ENCODE measurements around the gene ZBTB8A.
"Not testable (repeated sequence)": the region's sequence is repeated elsewhere in the genome, so short reads cannot be mapped to it uniquely, and the experiment has no call there.

ZBTB8A gene

GRCh38 chr1:32521165-32521564 lies 18.1 kb upstream of the ZBTB8A start:
- Mint-ChIP-seq H3K27ac (no peak overlapping the region), H3K27me3 (peaks cover 4% of the 10 kb centered on the region), H3K36me3 (ENCODE audit: low read depth) (no peaks in the 10 kb centered on the region), H3K4me1 (ENCODE audit: low read depth) (peaks cover 10% of the 10 kb centered on the region), H3K4me3 (peak overlapping the region; percentile 69), H3K9me3 (no peaks in the 10 kb centered on the region)

- Mint-ChIP-seq H3K36me3 (ENCODE audit: low read depth) (no peaks in the 10 kb centered on the region), H3K27ac (no peak overlapping the region), H3K27me3 (peaks cover 4% of the 10 kb centered on the region), H3K4me1 (ENCODE audit: low read depth) (peaks cover 10% of the 10 kb centered on the region), H3K9me3 (no peaks in the 10 kb centered on the region), H3K4me3 (no peak overlapping the region)
These were observed 14.2 kb upstream of the ZBTB8A start for GRCh38 chr1:32525053-32525452.

- Mint-ChIP-seq H3K4me3 (no peak overlapping the region), H3K27me3 (peaks cover 4% of the 10 kb centered on the region), H3K36me3 (ENCODE audit: low read depth) (no peaks in the 10 kb centered on the region), H3K4me1 (ENCODE audit: low read depth) (peaks cover 10% of the 10 kb centered on the region), H3K9me3 (no peaks in the 10 kb centered on the region), H3K27ac (no peak overlapping the region)
These were observed 13.4 kb upstream of the ZBTB8A start for GRCh38 chr1:32525661-32526444.

- H3K27me3 Mint-ChIP-seq; H3K27ac Mint-ChIP-seq; H3K36me3 Mint-ChIP-seq (ENCODE audit: low read depth); H3K9me3 Mint-ChIP-seq; H3K4me1 Mint-ChIP-seq (ENCODE audit: low read depth); H3K4me3 Mint-ChIP-seq: not testable (repeated sequence)
These were observed 10.7 kb upstream of the ZBTB8A start for GRCh38 chr1:32528550-32528949.

- H3K9me3 Mint-ChIP-seq = no peaks in the 10 kb centered on the region
- no peak overlapping the region for H3K27ac Mint-ChIP-seq
- H3K27me3 Mint-ChIP-seq = peaks cover 40% of the 10 kb centered on the region
- H3K4me1 Mint-ChIP-seq (ENCODE audit: low read depth) = no peaks in the 10 kb centered on the region
- no peak overlapping the region for H3K4me3 Mint-ChIP-seq
- no peaks in the 10 kb centered on the region for H3K36me3 Mint-ChIP-seq (ENCODE audit: low read depth)
These were observed 5.4 kb upstream of the ZBTB8A start for GRCh38 chr1:32533792-32534327.

DNA sequence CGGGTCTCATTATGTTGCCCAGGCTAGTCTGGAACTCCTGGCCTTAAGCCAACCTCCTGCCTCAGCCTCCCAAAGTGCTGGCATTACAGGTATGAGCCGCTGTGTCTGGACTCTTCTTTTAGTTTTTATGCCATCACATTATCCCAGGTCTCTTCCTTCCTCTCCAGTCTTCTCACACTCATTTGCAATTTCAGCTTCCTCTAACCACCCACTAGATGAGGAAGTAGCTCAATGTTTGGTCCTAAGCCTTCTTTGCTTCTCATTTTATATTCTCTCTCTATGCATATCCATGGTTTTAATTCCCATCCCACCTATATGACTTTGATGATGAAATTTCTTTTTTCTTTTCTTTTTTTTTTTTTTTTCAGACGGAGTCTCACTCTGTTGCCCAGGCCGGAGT lies 3.1 kb upstream of the ZBTB8A start:
- Mint-ChIP-seq H3K4me3 (no peak overlapping the region), H3K27me3 (peaks cover 57% of the 10 kb centered on the region), H3K36me3 (ENCODE audit: low read depth) (no peaks in the 10 kb centered on the region), H3K4me1 (ENCODE audit: low read depth) (peaks cover 5% of the 10 kb centered on the region), H3K9me3 (no peaks in the 10 kb centered on the region), H3K27ac (no peak overlapping the region)

GRCh38 chr1:32536764-32537163 lies 2.5 kb upstream of the ZBTB8A start:
- peaks cover 5% of the 10 kb centered on the region for H3K4me1 Mint-ChIP-seq (ENCODE audit: low read depth)
- H3K27ac Mint-ChIP-seq = no peak overlapping the region
- no peaks in the 10 kb centered on the region for H3K9me3 Mint-ChIP-seq
- peaks cover 63% of the 10 kb centered on the region for H3K27me3 Mint-ChIP-seq
- H3K4me3 Mint-ChIP-seq = no peak overlapping the region
- H3K36me3 Mint-ChIP-seq (ENCODE audit: low read depth) = no peaks in the 10 kb centered on the region

GRCh38 chr1:32539584-32540571 lies 651 bp downstream of the ZBTB8A start:
- H3K27me3 Mint-ChIP-seq = peaks cover 72% of the 10 kb centered on the region
- H3K36me3 Mint-ChIP-seq (ENCODE audit: low read depth) = no peaks in the 10 kb centered on the region
- no peaks in the 10 kb centered on the region for H3K9me3 Mint-ChIP-seq
- peak overlapping the region; percentile 14 for H3K27ac Mint-ChIP-seq
- H3K4me3 Mint-ChIP-seq = peak overlapping the region; percentile 81
- H3K4me1 Mint-ChIP-seq (ENCODE audit: low read depth) = peaks cover 5% of the 10 kb centered on the region

DNA sequence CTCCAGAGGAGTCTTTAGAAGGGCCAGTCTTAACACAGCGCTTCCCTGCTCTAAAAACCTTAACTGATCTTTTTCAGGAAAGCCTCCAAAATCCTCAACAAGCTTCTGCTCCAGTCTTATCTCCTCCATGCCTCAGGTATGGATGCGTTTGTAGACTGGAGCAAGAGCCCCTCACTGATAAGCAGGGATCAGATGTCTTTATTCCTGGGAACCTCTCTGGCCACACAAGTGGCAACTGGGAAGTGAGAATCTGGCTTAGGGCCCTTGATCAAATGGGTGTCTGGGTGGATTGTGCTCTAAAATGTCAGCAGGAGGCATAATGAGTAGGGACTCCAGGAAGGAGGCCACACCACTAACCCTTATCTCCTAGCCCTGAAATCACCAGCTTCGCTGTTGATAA lies 1.4 kb downstream of the ZBTB8A start:
- no peaks in the 10 kb centered on the region for H3K9me3 Mint-ChIP-seq
- H3K36me3 Mint-ChIP-seq (ENCODE audit: low read depth) = no peaks in the 10 kb centered on the region
- H3K27me3 Mint-ChIP-seq = peaks cover 67% of the 10 kb centered on the region
- no peak overlapping the region for H3K27ac Mint-ChIP-seq
- H3K4me3 Mint-ChIP-seq = no peak overlapping the region
- peaks cover 5% of the 10 kb centered on the region for H3K4me1 Mint-ChIP-seq (ENCODE audit: low read depth)

GRCh38 chr1:32541064-32541566 lies 1.9 kb downstream of the ZBTB8A start:
- no peaks in the 10 kb centered on the region for H3K36me3 Mint-ChIP-seq (ENCODE audit: low read depth)
- H3K4me3 Mint-ChIP-seq = no peak overlapping the region
- H3K4me1 Mint-ChIP-seq (ENCODE audit: low read depth) = peaks cover 5% of the 10 kb centered on the region
- H3K9me3 Mint-ChIP-seq = no peaks in the 10 kb centered on the region
- H3K27ac Mint-ChIP-seq = no peak overlapping the region
- H3K27me3 Mint-ChIP-seq = peaks cover 66% of the 10 kb centered on the region

- Mint-ChIP-seq H3K4me3 (no peak overlapping the region), H3K36me3 (ENCODE audit: low read depth) (no peaks in the 10 kb centered on the region), H3K9me3 (no peaks in the 10 kb centered on the region), H3K27ac (no peak overlapping the region), H3K4me1 (ENCODE audit: low read depth) (no peaks in the 10 kb centered on the region), H3K27me3 (peaks cover 24% of the 10 kb centered on the region)
These were observed 7.4 kb downstream of the ZBTB8A start for GRCh38 chr1:32546611-32547010.

GRCh38 chr1:32549616-32550015 lies 10.4 kb downstream of the ZBTB8A start:
- peaks cover 5% of the 10 kb centered on the region for H3K27me3 Mint-ChIP-seq
- H3K4me1 Mint-ChIP-seq (ENCODE audit: low read depth) = no peaks in the 10 kb centered on the region
- no peak overlapping the region for H3K4me3 Mint-ChIP-seq
- no peak overlapping the region for H3K27ac Mint-ChIP-seq
- no peaks in the 10 kb centered on the region for H3K36me3 Mint-ChIP-seq (ENCODE audit: low read depth)
- no peaks in the 10 kb centered on the region for H3K9me3 Mint-ChIP-seq

DNA sequence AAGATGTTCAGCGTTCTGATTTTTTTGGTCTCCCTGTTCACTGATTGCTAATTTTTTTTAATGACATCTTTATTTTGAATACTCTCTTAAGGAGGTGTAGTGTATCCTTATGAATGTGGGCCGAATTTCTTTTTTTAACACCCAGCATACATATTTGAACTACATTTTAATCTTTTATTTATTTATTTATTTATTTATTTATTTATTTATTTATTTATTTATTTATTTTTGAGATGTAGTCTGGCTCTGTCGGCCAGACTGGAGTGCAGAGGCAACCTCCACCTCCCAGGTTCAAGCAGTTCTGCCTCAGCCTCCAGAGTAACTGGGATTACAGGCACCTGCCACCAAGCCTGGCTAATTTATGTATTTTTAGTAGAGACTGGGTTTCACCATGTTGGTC lies 15.1 kb downstream of the ZBTB8A start:
- Mint-ChIP-seq H3K27ac (no peak overlapping the region), H3K9me3 (no peaks in the 10 kb centered on the region), H3K27me3 (no peaks in the 10 kb centered on the region), H3K36me3 (ENCODE audit: low read depth) (no peaks in the 10 kb centered on the region), H3K4me3 (no peak overlapping the region), H3K4me1 (ENCODE audit: low read depth) (no peaks in the 10 kb centered on the region)

DNA sequence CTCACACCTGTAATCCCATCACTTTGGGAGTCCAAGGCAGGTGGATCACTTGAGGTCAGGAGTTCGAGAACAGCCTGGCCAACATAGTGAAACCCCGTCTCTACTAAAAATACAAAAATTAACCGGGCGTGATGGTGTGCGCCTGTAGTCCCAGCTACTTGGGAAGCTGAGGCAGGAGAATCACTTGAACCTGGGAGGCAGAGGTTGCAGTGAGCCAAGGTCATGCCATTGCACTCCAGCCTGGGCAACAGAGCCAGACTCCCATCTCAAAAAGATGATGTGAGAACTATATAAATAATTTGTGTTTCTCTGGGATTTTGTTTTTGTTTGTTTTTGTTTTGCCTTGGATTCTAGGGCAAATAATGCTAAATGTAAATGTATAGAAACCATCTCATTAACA lies 17.8 kb downstream of the ZBTB8A start:
- not testable (repeated sequence) for H3K4me3 Mint-ChIP-seq

GRCh38 chr1:32557812-32558211 lies 18.6 kb downstream of the ZBTB8A start:
- Mint-ChIP-seq H3K27me3 (no peaks in the 10 kb centered on the region), H3K4me1 (ENCODE audit: low read depth) (no peaks in the 10 kb centered on the region), H3K27ac (no peak overlapping the region), H3K9me3 (no peaks in the 10 kb centered on the region), H3K36me3 (ENCODE audit: low read depth) (no peaks in the 10 kb centered on the region), H3K4me3 (no peak overlapping the region)

More for the DNA sequence above, 17.8 kb downstream of the ZBTB8A start:
- H3K27me3 Mint-ChIP-seq; H3K27ac Mint-ChIP-seq; H3K36me3 Mint-ChIP-seq (ENCODE audit: low read depth); H3K4me1 Mint-ChIP-seq (ENCODE audit: low read depth); H3K9me3 Mint-ChIP-seq: not testable (repeated sequence)
